HG02642 (cell line): ENCODE measurements around the gene C1QTNF6.

ENCODE experiments used
- ATAC-seq: cut with Tn5 transposase; IDR thresholded peaks from one replicate; pipeline ENCODE4 v1.9.1; 2021; ENCODE audit warnings: mild to moderate bottlenecking; ENCODE audit not compliant: unreplicated experiment, poor library complexity

The C1QTNF6 gene

DNA sequence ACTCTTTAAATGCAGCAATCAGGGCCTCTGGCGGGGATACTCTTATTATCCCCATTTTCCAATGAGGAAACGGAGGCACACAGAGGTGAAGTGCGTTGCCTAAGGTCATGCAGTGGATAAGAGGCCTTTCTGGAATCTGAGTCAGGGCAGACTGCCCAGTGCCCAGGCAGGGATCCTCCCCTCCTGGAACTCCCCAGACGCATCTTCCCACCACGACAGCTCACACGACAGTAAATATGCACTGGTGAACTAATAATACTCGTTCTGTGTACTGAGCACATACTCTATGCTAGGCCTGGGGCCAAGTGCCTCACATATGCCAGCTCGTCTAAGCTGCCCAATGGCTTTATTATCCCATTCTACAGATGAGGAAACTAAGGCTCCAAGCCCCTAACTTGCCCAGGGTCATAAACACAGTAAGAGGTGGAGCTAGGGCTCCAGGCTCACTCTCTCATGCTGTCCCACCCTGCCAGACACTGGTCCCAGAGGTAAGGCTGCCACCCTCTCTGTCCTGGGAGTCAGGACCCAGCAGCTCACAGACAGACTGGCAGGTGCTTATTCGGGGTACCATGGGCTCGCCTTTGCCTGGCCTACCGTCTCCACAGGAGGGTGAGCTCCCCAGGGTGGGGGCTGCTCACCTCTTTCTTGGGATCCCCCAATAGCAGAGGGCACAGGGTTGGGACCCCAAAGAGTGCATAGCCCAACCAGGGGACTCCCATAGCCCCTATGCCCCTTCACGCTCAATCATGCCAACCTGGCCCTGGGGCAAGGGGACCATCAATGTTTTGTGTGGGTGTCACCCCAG, 40.7 kb downstream of the C1QTNF6 start:
- no peak for ATAC-seq

DNA sequence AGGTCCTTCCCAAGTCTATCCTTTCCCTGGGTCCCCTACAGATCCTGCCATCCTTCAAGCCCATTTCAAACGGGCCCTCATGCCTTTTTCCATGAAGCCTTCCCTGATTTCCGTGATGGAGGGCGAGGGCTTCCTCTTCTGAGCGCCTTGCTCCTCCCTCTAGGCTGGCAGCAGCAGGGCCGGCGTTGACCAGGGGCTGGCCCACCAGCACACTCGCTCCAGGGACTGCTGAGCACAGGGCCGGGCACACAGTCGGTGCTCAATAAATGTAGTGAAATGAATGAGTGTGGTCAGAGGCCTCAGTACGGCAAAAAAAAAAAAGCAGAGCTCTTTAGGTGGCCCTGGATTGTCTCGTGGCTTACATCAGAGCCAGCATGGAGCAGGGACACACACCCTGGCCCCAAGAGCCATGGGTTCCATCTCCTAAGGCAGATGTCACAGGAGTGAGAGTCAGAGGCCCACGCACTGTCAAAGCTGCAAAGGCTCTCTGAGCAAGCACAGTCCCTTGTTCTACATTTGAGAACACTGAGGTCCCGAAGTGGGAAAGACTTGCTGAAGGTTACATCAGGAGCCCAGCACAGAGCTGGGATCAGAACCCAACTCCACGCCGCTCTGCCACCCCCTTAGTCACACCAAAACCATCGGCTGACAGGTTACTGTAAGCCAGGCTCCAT, 41.4 kb downstream of the C1QTNF6 start:
- no peak for ATAC-seq

DNA sequence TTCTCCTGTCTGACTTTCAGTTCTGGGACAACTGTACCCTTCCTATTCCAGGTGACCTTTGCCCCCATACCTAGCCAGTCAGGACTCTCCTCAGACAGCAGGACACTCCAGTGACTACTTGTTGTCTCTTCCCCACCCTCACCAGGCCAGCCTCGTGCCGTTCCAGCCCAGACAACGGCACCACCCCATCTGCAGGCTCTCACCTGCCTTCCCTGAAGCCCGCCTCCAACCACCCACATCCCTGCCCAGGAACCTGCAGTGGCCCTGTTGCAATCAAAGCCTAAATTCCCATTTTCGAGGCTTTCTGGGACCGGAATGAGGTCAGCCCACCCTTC, 42.0 kb downstream of the C1QTNF6 start:
- ATAC-seq: no peak

DNA sequence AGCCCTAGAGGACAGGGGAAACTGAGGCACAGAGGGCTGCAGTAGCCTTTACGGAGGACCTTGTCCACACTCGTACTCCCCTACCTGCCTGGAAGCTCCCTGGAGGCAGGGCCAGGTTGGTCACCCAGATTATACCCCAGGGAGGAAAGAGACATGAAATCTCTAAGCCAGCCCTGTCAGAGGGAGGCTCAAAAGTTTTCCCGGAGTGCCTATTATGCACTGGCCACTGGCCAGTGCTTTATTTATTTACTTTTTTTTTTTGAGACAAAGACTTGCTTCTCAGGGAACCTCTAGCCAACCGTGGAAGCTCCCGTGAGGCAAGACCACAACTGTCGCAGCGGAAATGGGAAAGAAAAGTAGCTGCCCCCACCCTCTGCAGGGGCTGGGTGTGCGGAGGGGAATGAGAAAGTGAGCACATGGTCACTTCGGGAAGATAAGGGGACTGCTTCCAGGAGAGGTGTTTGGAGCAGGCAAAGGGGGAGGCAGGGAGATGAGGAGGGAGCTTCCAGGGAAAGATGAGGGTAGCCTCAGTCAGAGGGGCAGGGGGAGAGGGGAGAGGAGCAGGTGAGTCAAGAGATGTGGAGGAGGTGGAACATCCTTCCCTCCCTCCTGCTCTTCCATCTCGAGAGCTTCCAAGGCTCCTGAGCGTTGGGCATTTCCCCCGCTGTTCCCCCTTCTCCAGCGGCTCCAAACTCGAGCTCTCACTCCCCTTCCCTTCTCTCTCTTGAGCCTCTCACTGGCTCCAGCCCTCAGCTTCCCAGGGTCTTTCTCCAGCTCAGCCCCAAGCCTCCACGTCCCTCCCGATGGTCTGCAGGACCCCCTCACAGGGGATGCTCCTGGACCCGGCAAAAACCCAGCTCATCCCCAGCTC, 42.6 kb downstream of the C1QTNF6 start:
- no peak for ATAC-seq

DNA sequence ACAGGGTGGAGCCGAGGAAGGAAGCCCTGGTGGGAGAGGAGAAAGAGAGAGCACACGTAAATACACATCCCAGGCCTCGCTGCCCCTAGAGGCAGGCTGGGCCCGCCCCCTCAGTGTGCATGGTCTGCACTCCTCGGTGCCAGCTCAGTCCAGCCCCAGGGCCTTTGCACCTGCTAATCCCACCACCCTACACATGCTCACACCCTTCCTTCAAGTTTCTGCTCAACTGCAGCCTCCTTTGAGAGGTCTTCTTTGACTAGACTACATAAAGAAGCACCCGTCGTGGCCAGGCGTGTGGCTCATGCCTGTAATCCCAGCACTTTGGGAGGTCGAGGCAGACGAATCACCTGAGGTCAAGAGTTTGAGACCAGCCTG, 43.9 kb downstream of the C1QTNF6 start:
- ATAC-seq: no peak

DNA sequence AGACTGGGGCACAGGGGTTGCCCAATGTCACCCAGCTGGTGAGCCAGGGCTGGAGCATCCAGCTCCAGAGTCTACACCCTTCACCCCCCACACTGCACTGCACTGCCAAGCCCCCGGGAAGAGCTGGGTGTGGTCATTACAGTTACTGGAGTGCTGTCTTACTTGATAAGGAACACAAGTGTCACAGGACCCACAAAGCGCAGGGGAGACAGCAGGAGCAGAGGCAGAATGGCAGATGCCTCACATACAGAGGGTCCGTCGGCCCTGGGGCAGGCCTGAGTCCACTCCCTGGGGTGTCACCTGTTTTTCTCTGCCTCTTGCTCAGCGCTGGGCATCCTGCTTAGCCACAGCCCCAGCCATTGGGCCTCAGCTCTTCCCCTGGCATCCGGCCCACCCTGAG, 46.1 kb downstream of the C1QTNF6 start:
- ATAC-seq: no peak

DNA sequence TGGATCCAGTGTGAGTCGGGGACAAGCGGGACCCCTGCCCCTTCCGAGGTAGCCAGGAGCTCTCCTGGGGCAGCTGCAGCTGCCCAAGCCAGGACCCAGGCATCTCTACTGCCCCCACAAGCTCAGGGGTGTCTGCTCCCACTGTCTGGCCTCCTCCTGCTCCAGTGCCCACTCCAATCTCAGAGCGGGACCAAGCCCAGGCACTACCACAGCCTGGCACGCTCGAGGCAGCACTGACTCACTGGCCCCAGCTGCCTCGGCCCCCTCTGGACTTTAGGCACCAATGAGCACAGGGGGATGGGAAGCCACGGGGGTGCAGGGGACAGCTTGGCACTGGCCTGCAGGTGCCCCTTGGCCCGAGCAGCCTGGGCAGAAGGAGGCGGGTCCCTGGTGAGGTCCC, 46.6 kb downstream of the C1QTNF6 start:
- no peak for ATAC-seq

DNA sequence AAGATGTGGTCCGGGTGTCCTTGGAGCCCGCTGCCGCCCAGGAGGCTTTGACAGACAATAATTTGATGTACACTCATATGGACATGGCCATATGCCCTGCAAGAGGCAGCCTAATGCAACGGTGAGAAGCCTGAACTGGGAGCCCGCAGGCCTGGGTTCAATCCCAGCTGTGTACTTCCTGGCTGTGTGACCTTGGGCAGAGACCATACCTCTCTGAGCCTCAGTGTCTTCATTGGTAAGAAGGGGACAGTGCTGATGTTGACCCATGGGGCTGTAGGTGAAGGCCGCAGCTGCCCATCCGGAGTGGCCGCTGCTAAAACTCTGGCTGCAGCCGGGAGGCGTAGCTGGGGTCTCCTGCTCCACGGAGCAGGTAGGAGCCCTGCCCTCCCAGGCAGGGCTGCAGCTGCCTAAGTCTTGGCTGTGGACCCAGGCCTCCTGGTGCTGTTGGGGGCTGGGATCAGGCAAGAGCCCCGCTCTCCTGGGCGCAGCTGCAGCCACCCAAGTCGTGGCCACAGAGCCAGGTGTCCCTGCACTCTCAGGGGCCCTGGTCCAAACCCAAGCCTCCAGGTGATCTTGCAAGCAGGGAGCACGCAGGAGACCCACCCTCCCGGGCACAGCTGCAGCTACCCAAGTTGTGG, 47.2 kb downstream of the C1QTNF6 start:
- ATAC-seq: no peak

DNA sequence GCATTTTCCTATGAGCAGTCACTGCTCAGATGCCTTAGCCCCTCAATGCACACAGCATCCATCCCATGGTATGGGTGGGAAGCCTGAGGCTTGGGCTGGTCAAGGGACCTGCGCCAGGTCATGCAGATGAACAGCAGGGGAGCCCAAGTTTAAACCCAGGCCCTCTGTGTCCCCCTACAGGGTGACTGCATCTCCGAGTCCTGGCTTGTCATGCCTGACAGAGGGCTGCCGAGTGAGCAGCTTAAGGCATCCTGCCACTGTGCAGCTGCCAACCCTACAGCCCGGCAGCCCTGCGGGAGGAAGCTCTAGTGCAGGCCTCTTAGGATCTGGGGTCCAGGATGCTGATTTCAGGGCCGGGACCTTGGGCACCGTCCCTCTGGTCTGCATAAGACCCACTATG, 48.3 kb downstream of the C1QTNF6 start:
- no peak for ATAC-seq

DNA sequence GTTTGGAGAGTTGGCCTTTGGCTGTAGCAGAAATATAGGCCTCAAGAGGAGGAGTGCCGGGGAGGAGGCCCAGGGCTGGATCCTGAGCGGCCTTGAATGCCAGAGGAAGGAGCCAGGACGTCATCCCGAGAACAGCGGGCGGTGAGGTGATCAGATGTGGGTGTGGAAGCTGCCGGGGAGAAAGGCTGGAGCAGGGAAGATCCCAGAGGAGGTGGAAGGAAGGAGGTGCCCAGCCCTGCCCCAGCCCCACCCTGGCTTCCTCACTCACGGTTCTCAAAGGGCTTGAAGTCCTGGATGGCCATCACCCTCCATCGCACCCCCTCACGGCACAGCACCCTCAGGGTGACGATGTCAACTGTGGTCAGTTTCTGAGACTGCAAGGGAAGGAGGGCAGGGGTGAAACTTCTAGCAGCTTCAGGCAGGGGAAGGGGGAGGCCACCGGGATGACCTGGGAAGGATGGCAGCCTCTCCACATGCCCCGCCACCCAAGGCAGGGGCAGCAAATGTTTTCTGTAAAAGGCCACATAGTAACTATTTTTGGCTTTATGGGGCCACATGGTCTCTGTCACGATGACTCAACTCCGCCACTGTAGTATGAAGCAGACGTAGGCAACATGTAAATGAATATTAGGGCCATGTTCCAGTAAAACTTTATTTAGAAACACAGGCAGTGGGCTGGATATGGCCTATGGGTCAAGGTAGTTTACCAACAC, 49.0 kb downstream of the C1QTNF6 start:
- ATAC-seq: no peak

DNA sequence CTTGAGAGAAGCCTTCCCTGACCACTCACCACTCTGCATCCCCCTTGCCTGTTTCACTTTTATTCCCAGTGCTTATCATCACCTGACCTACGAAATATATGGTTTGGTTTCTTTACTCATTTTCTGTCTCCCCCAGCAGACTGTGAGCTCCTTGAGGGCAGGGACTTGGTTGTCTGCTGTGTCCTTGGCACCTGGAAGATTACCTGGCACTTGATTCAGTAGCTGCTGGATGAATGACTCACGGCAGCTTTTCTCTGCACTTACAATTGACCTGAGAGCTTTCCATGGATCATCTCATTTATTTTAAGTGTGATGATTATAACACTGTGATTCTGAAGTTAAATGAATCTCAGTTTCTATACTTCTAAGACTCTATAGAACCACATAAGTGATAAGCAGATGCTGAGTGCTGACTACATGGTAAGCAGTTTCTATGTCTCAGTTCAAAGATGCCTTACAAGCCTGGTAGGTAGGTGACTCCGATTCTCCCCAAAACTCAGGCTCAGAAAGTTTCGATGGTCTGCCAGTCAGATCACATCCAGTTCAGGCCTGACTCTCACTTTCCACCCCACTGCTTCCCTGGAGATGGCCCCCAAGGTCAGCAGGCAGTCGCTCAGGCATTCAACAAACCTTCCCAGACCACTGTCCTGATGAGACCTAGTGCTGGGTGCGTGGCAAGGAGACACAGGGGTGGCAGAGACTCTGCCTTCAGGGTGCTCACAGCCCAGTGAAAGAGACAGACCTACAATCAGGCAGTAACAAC, 50.0 kb downstream of the C1QTNF6 start:
- no peak for ATAC-seq

DNA sequence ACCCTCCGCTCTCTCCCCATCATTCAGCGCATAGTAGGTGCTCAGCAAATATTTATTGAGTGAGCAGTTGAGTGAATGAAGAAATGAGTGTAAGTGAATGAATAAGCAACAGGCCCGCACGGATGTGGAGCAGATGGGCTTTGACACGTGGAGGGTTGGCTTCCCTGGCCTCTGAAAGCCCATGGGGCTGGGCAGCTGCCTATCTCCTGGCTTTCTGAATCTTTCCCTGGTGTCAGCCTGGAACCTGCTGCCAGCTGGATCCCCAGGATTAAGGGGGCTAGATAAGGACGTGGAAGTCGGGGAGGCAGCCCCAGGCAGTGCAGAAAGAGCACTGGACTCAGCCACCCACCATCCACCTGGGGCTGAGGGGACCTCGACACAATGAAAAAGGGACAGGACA, 50.9 kb downstream of the C1QTNF6 start:
- ATAC-seq: no peak

DNA sequence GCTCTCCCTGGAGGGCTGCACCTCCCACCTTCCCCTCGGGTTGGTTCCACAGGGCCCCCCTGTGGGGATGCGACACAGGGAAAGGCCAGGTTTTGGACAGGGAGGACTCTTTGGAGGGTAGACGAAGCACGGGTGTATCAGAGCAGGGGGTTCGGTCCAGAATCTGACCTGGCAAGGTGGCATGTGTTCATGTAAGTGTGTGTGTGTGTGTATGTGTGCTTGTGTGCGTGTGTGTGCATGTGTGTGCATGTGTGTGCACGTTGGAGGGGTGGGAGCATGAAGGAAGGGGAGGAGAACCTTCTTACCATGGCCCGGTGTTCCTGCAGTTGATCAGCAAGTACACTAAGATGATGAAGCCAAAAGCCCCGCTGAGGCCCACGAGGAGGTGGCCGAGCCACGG, 53.0 kb downstream of the C1QTNF6 start:
- no peak for ATAC-seq

DNA sequence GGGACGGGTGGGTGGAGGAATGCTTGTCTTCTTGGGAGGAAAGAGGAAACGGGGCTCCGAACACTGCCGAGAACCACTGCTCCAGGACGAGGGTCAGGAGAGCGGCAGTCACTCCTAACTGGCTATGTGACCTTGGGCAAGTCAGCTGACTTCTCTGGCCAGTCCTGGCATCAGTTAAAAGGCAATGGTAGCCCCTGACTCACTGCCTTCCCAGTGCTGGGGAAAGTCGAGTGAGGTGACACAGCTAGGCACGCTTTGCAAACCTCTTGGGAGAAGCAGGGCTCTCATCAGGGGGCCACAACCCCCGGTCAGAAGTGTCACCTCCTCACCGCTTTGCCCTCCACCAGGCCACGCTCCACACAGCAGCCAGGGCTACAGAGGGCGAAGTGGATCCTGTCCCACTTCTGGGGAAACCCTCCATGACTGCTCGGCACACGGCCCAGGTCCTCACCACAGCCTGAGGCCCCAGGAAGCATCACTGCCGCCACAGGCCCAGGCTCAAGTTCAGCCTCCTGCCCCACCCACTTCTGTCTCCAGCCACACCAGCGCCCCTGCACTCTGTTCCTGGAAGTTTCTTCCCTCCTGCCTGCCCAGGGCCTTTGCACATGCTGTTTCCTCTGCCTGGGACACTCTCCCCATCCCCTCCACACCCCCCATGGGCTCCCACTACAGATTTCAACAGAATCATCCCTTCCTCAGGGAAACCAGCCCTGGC, 54.6 kb downstream of the C1QTNF6 start:
- ATAC-seq: no peak

DNA sequence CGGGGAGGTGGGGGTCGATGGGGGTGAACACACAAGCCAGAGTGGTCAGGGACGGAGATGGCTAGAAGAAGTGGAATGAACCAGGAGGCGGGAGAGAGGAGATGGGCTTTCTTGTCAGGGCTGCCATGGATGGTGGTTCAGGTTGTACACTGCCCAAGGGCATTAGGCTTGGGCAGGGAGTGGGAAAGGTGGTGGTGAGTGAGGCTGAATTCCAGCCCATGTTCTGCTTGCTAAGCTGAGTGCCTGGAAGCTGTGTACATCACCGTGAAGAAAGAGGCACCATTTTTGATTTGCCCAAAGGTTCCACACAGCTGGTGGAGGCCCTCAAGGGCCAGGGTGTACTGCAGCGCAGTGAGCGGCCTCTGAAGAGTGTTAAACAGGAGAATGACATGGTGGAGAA, 55.3 kb downstream of the C1QTNF6 start:
- ATAC-seq: no peak
